ENCODE data around the gene DNMT3A. TPM values are rescaled to one million over a fixed set of nuclear protein-coding genes. Genes with fewer than 3 reads are reported as not detected.

DNMT3A gene
- total RNA-seq, 1 donor from 2014 or later, result 80.2 TPM

- Mint-ChIP-seq H3K4me3 (ENCODE audit: unreplicated experiment) (no peak overlapping the region), H3K9me3 (ENCODE audit: unreplicated experiment) (no peaks in the 10 kb centered on the region), H3K4me1 (ENCODE audit: unreplicated experiment) (peaks cover 22% of the 10 kb centered on the region), H3K27ac (ENCODE audit: unreplicated experiment) (no peak overlapping the region), H3K27me3 (ENCODE audit: unreplicated experiment) (no peaks in the 10 kb centered on the region), H3K36me3 (ENCODE audit: unreplicated experiment) (peaks cover 39% of the 10 kb centered on the region)
- no peak for DNase-seq (ENCODE audit: extremely low spot score, unreplicated experiment)
- TF ChIP-seq CTCF (IDR thresholded peaks at IDR 0.05), result no peak
Measured at GRCh38 chr2:25268139-25268538, 73.6 kb downstream of the DNMT3A start.

- H3K27ac Mint-ChIP-seq (ENCODE audit: unreplicated experiment), result no peak overlapping the region
- no peak for TF ChIP-seq CTCF (IDR thresholded peaks at IDR 0.05)
- H3K4me1 Mint-ChIP-seq (ENCODE audit: unreplicated experiment), result peaks cover 22% of the 10 kb centered on the region
- H3K27me3 Mint-ChIP-seq (ENCODE audit: unreplicated experiment), result no peaks in the 10 kb centered on the region
- no peak overlapping the region for H3K4me3 Mint-ChIP-seq (ENCODE audit: unreplicated experiment)
- H3K36me3 Mint-ChIP-seq (ENCODE audit: unreplicated experiment), result peaks cover 37% of the 10 kb centered on the region
- no peaks in the 10 kb centered on the region for H3K9me3 Mint-ChIP-seq (ENCODE audit: unreplicated experiment)
- no peak for DNase-seq (ENCODE audit: extremely low spot score, unreplicated experiment)
Measured at GRCh38 chr2:25266399-25266798, 75.3 kb downstream of the DNMT3A start.

GRCh38 chr2:25265802-25266201 is 75.9 kb downstream of the DNMT3A start:
- TF ChIP-seq CTCF (IDR thresholded peaks at IDR 0.05), result no peak
- H3K27ac Mint-ChIP-seq (ENCODE audit: unreplicated experiment), result no peak overlapping the region
- H3K9me3 Mint-ChIP-seq (ENCODE audit: unreplicated experiment), result no peaks in the 10 kb centered on the region
- no peak for DNase-seq (ENCODE audit: extremely low spot score, unreplicated experiment)
- H3K27me3 Mint-ChIP-seq (ENCODE audit: unreplicated experiment), result no peaks in the 10 kb centered on the region
- H3K4me1 Mint-ChIP-seq (ENCODE audit: unreplicated experiment), result peaks cover 22% of the 10 kb centered on the region
- H3K4me3 Mint-ChIP-seq (ENCODE audit: unreplicated experiment), result no peak overlapping the region
- peaks cover 36% of the 10 kb centered on the region for H3K36me3 Mint-ChIP-seq (ENCODE audit: unreplicated experiment)

- peaks cover 22% of the 10 kb centered on the region for H3K4me1 Mint-ChIP-seq (ENCODE audit: unreplicated experiment)
- no peak overlapping the region for H3K27ac Mint-ChIP-seq (ENCODE audit: unreplicated experiment)
- no peak for TF ChIP-seq CTCF (IDR thresholded peaks at IDR 0.05)
- peaks cover 35% of the 10 kb centered on the region for H3K36me3 Mint-ChIP-seq (ENCODE audit: unreplicated experiment)
- H3K9me3 Mint-ChIP-seq (ENCODE audit: unreplicated experiment), result no peaks in the 10 kb centered on the region
- DNase-seq (ENCODE audit: extremely low spot score, unreplicated experiment), result no peak
- H3K4me3 Mint-ChIP-seq (ENCODE audit: unreplicated experiment), result no peak overlapping the region
- no peaks in the 10 kb centered on the region for H3K27me3 Mint-ChIP-seq (ENCODE audit: unreplicated experiment)
Measured at GRCh38 chr2:25265001-25265400, 76.7 kb downstream of the DNMT3A start.

- Mint-ChIP-seq H3K36me3 (ENCODE audit: unreplicated experiment) (peaks cover 18% of the 10 kb centered on the region), H3K27me3 (ENCODE audit: unreplicated experiment) (no peaks in the 10 kb centered on the region), H3K4me3 (ENCODE audit: unreplicated experiment) (no peak overlapping the region), H3K27ac (ENCODE audit: unreplicated experiment) (no peak overlapping the region), H3K4me1 (ENCODE audit: unreplicated experiment) (peaks cover 29% of the 10 kb centered on the region), H3K9me3 (ENCODE audit: unreplicated experiment) (no peaks in the 10 kb centered on the region)
- no peak for TF ChIP-seq CTCF (IDR thresholded peaks at IDR 0.05)
- no peak for DNase-seq (ENCODE audit: extremely low spot score, unreplicated experiment)
Measured at GRCh38 chr2:25262288-25262687, 79.4 kb downstream of the DNMT3A start.

All from osteocyte (in vitro differentiated cells).